ENCODE data around the gene NOS3. TPM values are rescaled to one million over a fixed set of nuclear protein-coding genes. Genes with fewer than 3 reads are reported as not detected.
A peak's percentile ranks its signal among the peaks of the same experiment; 100 is the strongest.

The NOS3 gene
- total and polyA plus RNA-seq, 2 of the 13 experiments (the other 11 are each of a cell fraction or from before 2014, with no cell fraction given): 3.7 to 7.5 TPM

DNA sequence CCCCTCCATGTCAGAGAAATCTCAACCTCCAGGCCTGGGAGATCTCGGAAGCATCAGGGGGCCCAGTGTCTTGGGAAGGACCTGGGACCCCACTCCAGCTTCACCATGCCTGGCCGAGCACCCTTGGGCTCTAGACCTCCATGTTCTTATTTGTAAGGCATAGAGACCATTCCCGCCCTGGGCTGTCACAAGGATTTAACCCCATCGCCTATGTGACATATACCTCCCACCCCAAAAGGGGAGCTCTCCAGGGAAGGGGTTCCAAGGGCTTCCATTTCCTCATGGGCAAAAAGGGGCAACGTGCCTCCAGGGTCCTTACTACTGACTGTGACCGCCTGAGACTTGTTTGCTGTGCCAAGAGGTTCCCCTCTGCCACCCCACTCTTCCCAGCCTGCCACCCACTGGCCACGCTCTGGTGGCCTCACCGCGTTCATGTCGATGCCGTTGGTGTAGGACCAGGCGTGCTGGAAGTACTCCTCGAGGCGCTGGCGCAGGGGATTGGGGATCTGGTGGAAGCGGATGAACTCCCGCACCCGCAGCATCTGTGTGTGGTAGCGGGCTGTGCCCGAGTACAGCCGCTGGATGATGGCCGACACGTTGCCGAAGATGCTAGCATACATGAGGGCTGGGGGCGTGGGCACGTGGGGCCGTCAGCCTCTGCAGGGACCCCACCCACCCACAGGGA is 40.2 kb upstream of the NOS3 start:
- Histone ChIP-seq H3K36me3 (replicated peaks in 1 of 2; ENCODE audit: control insufficient read depth in 1 of 2, insufficient read depth in 2 of 2, low read length in 2 of 2) (no peaks in the 10 kb centered on the region), H3K79me2 (ENCODE audit: insufficient read depth, low read length) (no peaks in the 10 kb centered on the region), H4K20me1 (ENCODE audit: insufficient read depth, low read length) (no peaks in the 10 kb centered on the region), H3K27ac (ENCODE audit: extremely low read length, insufficient read depth, low read length) (no peak overlapping the region), H3K9ac (ENCODE audit: insufficient read depth, low read depth, low read length) (no peak overlapping the region), H3K4me2 (ENCODE audit: low read depth, low read length) (no peak overlapping the region), H3K4me3 (replicated peaks in 1 of 3; ENCODE audit: insufficient read depth in 1 of 3, low read depth in 2 of 3, low read length in 3 of 3) (no peak overlapping the region), H3K27me3 (ENCODE audit: control insufficient read depth in 1 of 2, insufficient read depth in 2 of 2, low read length in 2 of 2) (peaks cover 14 to 51% of the 10 kb centered on the region in 2 experiments), H3K4me1 (ENCODE audit: insufficient read depth, low read length) (no peaks in the 10 kb centered on the region), H3K9me3 (ENCODE audit: low read length) (no peaks in the 10 kb centered on the region), H2AFZ (ENCODE audit: low read length) (no peak overlapping the region)
- no peak for TF ChIP-seq ZNF605 (CRISPR knock-in tag; IDR thresholded peaks at IDR 0.05)
- TF ChIP-seq, protein P1, sequence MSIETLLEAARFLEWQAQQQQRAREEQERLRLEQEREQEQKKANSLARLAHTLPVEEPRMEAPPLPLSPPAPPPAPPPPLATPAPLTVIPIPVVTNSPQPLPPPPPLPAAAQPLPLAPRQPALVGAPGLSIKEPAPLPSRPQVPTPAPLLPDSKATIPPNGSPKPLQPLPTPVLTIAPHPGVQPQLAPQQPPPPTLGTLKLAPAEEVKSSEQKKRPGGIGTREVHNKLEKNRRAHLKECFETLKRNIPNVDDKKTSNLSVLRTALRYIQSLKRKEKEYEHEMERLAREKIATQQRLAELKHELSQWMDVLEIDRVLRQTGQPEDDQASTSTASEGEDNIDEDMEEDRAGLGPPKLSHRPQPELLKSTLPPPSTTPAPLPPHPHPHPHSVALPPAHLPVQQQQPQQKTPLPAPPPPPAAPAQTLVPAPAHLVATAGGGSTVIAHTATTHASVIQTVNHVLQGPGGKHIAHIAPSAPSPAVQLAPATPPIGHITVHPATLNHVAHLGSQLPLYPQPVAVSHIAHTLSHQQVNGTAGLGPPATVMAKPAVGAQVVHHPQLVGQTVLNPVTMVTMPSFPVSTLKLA (IDR thresholded peaks at IDR 0.05): peak; percentile 32; the same call in 1 of the 2 replicates
- no TSS peak for BruUV-seq (replicated peaks)
- 56% methylated on average over 13 of the region's 27 CpGs for WGBS (ENCODE audit: low lambda C conversion rate)
- CTCF ChIA-PET (ENCODE audit: low intra/inter-chr PET ratio, low total read pairs): no interaction called here
- intact Hi-C loops (cut with micrococcal nuclease; ENCODE audit: unreplicated experiment): no loop called here
- DNase-seq (ENCODE audit: low spot score): no peak
- no peak for FAIRE-seq
- ATAC-seq: no peak
- in situ Hi-C loops (cut with HindIII; ENCODE audit: extremely low pct_ligation_motif_present, low pct_unique_long_range_greater_than_20kb): no loop called here
- POLR2A ChIA-PET: no interaction called here

DNA sequence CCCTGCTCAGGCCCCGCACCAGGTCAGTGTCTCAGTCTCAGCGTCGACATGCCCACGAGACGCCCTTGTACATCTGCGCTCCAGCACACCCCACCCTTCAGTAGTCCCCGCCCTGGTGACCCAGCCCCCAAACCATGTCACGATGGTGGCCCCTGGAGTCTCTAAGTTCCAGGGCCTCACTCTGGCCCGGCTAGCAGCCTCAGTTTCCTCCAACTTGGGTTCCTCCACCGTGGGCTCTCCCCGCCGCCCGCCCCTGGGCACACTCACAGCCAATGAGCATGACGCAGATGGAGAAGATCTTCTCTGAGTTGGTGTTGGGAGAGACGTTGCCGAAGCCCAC is 39.7 kb upstream of the NOS3 start:
- no peaks in the 10 kb centered on the region for H3K79me2 ChIP-seq (ENCODE audit: insufficient read depth, low read length)
- peaks cover 14 to 46% of the 10 kb centered on the region in 2 experiments for H3K27me3 ChIP-seq (ENCODE audit: control insufficient read depth in 1 of 2, insufficient read depth in 2 of 2, low read length in 2 of 2)
- H3K9me3 ChIP-seq (ENCODE audit: low read length): no peaks in the 10 kb centered on the region
- no peak for DNase-seq (ENCODE audit: low spot score)
- FAIRE-seq: no peak
- CTCF ChIA-PET (ENCODE audit: low intra/inter-chr PET ratio, low total read pairs): no interaction called here
- POLR2A ChIA-PET: no interaction called here
- ATAC-seq: no peak
- TF ChIP-seq GPBP1L1 (CRISPR knock-in tag; IDR thresholded peaks at IDR 0.05): no peak
- TF ChIP-seq ZMYM4 (CRISPR knock-in tag; IDR thresholded peaks at IDR 0.05): no peak
- TF ChIP-seq ZNF567 (CRISPR knock-in tag; IDR thresholded peaks at IDR 0.05; ENCODE audit: borderline replicate concordance): no peak
- TF ChIP-seq CBX5 (CRISPR knock-in tag; IDR thresholded peaks at IDR 0.05; ENCODE audit: borderline replicate concordance): no peak
- TF ChIP-seq, protein P2, sequence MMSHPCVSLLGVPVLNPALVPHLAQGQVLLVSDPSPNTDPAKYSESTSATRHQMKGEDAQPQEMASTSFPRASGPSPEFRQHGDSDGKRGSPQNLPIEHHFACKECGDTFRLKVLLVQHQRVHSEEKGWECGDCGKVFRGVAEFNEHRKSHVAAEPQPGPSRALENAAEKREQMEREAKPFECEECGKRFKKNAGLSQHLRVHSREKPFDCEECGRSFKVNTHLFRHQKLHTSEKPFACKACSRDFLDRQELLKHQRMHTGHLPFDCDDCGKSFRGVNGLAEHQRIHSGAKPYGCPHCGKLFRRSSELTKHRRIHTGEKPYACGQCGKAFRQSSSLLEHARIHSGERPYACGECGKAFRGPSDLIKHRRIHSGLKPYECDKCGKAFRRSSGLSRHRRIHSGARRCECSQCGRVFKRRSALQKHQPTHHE (CRISPR knock-in tag; IDR thresholded peaks at IDR 0.05; ENCODE audit: borderline replicate concordance): no peak
- no peak for TF ChIP-seq ZNF557 (CRISPR knock-in tag; IDR thresholded peaks at IDR 0.05)
- no peak for TF ChIP-seq ZNF510 (CRISPR knock-in tag; IDR thresholded peaks at IDR 0.05; ENCODE audit: low read depth)
- TF ChIP-seq, protein P3, sequence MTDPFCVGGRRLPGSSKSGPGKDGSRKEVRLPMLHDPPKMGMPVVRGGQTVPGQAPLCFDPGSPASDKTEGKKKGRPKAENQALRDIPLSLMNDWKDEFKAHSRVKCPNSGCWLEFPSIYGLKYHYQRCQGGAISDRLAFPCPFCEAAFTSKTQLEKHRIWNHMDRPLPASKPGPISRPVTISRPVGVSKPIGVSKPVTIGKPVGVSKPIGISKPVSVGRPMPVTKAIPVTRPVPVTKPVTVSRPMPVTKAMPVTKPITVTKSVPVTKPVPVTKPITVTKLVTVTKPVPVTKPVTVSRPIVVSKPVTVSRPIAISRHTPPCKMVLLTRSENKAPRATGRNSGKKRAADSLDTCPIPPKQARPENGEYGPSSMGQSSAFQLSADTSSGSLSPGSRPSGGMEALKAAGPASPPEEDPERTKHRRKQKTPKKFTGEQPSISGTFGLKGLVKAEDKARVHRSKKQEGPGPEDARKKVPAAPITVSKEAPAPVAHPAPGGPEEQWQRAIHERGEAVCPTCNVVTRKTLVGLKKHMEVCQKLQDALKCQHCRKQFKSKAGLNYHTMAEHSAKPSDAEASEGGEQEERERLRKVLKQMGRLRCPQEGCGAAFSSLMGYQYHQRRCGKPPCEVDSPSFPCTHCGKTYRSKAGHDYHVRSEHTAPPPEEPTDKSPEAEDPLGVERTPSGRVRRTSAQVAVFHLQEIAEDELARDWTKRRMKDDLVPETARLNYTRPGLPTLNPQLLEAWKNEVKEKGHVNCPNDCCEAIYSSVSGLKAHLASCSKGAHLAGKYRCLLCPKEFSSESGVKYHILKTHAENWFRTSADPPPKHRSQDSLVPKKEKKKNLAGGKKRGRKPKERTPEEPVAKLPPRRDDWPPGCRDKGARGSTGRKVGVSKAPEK (CRISPR knock-in tag; IDR thresholded peaks at IDR 0.05; ENCODE audit: borderline replicate concordance): no peak
- no peak for TF ChIP-seq REL (CRISPR knock-in tag; conservative IDR thresholded peaks at IDR 0.05)
- BruUV-seq (replicated peaks): no TSS peak
- 42% methylated on average over 9 of the region's 16 CpGs for WGBS (ENCODE audit: low lambda C conversion rate)
- intact Hi-C loops (cut with micrococcal nuclease; ENCODE audit: unreplicated experiment): no loop called here
- in situ Hi-C loops (cut with HindIII; ENCODE audit: extremely low pct_ligation_motif_present, low pct_unique_long_range_greater_than_20kb): no loop called here
- H2AFZ ChIP-seq (ENCODE audit: low read length): no peak overlapping the region
- H3K4me3 ChIP-seq (replicated peaks in 1 of 3; ENCODE audit: insufficient read depth in 1 of 3, low read depth in 2 of 3, low read length in 3 of 3): no peak overlapping the region
- H3K9ac ChIP-seq (ENCODE audit: insufficient read depth, low read depth, low read length): no peak overlapping the region
- no peaks in the 10 kb centered on the region for H4K20me1 ChIP-seq (ENCODE audit: insufficient read depth, low read length)
- H3K36me3 ChIP-seq (replicated peaks in 1 of 2; ENCODE audit: control insufficient read depth in 1 of 2, insufficient read depth in 2 of 2, low read length in 2 of 2): no peaks in the 10 kb centered on the region
- H3K27ac ChIP-seq (ENCODE audit: extremely low read length, insufficient read depth, low read length): no peak overlapping the region
- H3K4me1 ChIP-seq (ENCODE audit: insufficient read depth, low read length): no peaks in the 10 kb centered on the region
- H3K4me2 ChIP-seq (ENCODE audit: low read depth, low read length): no peak overlapping the region
